ENCODE data around the gene LOXL3. TPM values are rescaled to one million over a fixed set of nuclear protein-coding genes. Genes with fewer than 3 reads are reported as not detected.
A peak's percentile ranks its signal among the peaks of the same experiment; 100 is the strongest.

The LOXL3 gene, protein sequence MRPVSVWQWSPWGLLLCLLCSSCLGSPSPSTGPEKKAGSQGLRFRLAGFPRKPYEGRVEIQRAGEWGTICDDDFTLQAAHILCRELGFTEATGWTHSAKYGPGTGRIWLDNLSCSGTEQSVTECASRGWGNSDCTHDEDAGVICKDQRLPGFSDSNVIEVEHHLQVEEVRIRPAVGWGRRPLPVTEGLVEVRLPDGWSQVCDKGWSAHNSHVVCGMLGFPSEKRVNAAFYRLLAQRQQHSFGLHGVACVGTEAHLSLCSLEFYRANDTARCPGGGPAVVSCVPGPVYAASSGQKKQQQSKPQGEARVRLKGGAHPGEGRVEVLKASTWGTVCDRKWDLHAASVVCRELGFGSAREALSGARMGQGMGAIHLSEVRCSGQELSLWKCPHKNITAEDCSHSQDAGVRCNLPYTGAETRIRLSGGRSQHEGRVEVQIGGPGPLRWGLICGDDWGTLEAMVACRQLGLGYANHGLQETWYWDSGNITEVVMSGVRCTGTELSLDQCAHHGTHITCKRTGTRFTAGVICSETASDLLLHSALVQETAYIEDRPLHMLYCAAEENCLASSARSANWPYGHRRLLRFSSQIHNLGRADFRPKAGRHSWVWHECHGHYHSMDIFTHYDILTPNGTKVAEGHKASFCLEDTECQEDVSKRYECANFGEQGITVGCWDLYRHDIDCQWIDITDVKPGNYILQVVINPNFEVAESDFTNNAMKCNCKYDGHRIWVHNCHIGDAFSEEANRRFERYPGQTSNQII
- 1 to 10 TPM in 2 of 4 donors, under 1 TPM in 2; 0.22 to 2.9 (median 1.3) TPM for polyA plus RNA-seq
- long read RNA-seq, donor 1, result 0 reads
- long read RNA-seq, donor 2, result 0 reads
- long read RNA-seq, donor 3, partial matches to known transcripts, result 0 of 1 reads
- long read RNA-seq, donor 3, other reads (novel, unspliced or antisense), result 0 of 1 reads
- long read RNA-seq, donor 4, result 0 reads
- long read RNA-seq, donor 5, result 0 reads
- long read RNA-seq, donor 6, result 0 reads
- long read RNA-seq, donor 7, result 0 reads
- long read RNA-seq, donor 8, partial matches to known transcripts, result 0 of 1 reads
- long read RNA-seq, donor 8, other reads (novel, unspliced or antisense), result 0 of 1 reads
- long read RNA-seq, donor 9, result 0 reads
- long read RNA-seq, donor 10, partial matches to known transcripts, result 19 of 23 reads
- long read RNA-seq, donor 10, other reads (novel, unspliced or antisense), result 0 of 23 reads

GRCh38 chr2:74553892-74554819 is at the start of gene LOXL3, which contains the start of gene DOK1:
Gene LOXL3 (minus strand): TSS chr2:74553942. CDS start chr2:74552634, 1,308 bp downstream.
Gene DOK1 (plus strand): TSS chr2:74554720. CDS start chr2:74554755, 35 bp downstream.
- DNase-seq (peak; percentile 79 to 86), FAIRE-seq (no peak)
- Histone ChIP-seq H3K36me3 (ENCODE audit: control insufficient read depth in 3 of 3, insufficient read depth in 2 of 3, low read depth in 1 of 3, low read length in 3 of 3) (peaks cover 0 to 13% (median 0%) of the 10 kb centered on the region in 3 donors), H3K9me3 (ENCODE audit: control insufficient read depth in 2 of 2, insufficient read depth in 1 of 2, low read depth in 1 of 2, low read length in 1 of 2) (no peaks in the 10 kb centered on the region), H3K27ac (ENCODE audit: low read depth in 1 of 3, low read length in 2 of 3) (peak within 1 kb of the TSS; percentile 27 to 79 (median 56)), H3K27me3 (ENCODE audit: control insufficient read depth in 3 of 3, insufficient read depth in 3 of 3, low read length in 3 of 3) (peaks cover 0 to 85% (median 3%) of the 10 kb centered on the region in 3 donors), H3K4me1 (ENCODE audit: control insufficient read depth in 3 of 3, insufficient read depth in 2 of 3, low read depth in 1 of 3, low read length in 2 of 3) (peaks cover 0 to 20% (median 3%) of the 10 kb centered on the region in 3 donors), H3K4me3 (ENCODE audit: low read depth in 1 of 3, low read length in 3 of 3) (peak within 1 kb of the TSS; percentile 53 to 71 (median 70))
- 1% methylated on average over 50 to 73 of the region's 73 CpGs for WGBS, 3 donors

DNA sequence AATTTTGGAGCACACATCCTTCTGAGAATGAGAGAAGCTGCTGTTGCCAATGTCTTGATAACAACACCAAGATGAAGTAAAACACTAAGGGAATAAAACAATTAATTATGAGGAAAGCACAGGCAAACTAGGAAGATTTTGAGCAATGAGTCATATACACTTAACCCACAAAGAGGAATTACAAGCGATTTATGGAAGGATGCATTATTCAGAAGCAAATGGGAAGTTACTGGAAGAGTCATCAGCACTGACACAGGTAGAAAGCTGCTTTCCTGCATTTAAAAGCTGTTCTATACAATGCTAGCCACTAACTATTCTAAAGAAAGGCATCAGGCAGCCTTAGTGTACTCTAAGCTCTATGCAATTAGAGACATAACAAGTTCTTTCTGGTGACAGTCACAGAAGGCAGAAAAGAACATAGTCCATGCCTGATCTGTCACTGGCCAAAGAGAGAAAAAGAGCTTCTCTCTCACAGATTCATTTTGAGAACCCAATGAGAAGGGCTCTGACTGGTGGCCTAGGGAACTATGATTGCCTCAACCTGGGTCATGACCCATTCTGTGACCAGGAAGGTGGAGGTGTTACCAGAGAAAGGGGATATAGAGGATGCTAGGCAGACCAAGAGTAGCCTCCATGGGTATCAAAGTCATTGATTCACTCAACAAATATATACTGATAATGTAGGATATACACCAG is 49.0 kb upstream of the LOXL3 start:
- 22 to 38% (median 28%) methylated on average over 1 of the region's 1 CpG for WGBS, 3 donors
- H3K4me3 ChIP-seq (ENCODE audit: low read depth in 1 of 3, low read length in 3 of 3), result no peak overlapping the region
- no peak overlapping the region for H3K27ac ChIP-seq (ENCODE audit: low read depth in 1 of 3, low read length in 2 of 3)
- no peak for DNase-seq
- no peaks in the 10 kb centered on the region for H3K4me1 ChIP-seq (ENCODE audit: control insufficient read depth in 3 of 3, insufficient read depth in 2 of 3, low read depth in 1 of 3, low read length in 2 of 3)
- peaks cover 0 to 10% (median 2%) of the 10 kb centered on the region in 3 donors for H3K27me3 ChIP-seq (ENCODE audit: control insufficient read depth in 3 of 3, insufficient read depth in 3 of 3, low read length in 3 of 3)
- FAIRE-seq, result no peak
- H3K9me3 ChIP-seq (ENCODE audit: control insufficient read depth in 2 of 2, insufficient read depth in 1 of 2, low read depth in 1 of 2, low read length in 1 of 2), result no peaks in the 10 kb centered on the region
- H3K36me3 ChIP-seq (ENCODE audit: control insufficient read depth in 3 of 3, insufficient read depth in 2 of 3, low read depth in 1 of 3, low read length in 3 of 3), result no peaks in the 10 kb centered on the region

GRCh38 chr2:74599676-74600075 is 45.9 kb upstream of the LOXL3 start:
- 53 to 57% (median 57%) methylated on average over 3 of the region's 3 CpGs for WGBS, 3 donors
- H3K4me1 ChIP-seq (ENCODE audit: control insufficient read depth in 3 of 3, insufficient read depth in 2 of 3, low read depth in 1 of 3, low read length in 2 of 3), result no peaks in the 10 kb centered on the region
- H3K27me3 ChIP-seq (ENCODE audit: control insufficient read depth in 3 of 3, insufficient read depth in 3 of 3, low read length in 3 of 3), result peaks cover 0 to 10% (median 2%) of the 10 kb centered on the region in 3 donors
- H3K4me3 ChIP-seq (ENCODE audit: low read depth in 1 of 3, low read length in 3 of 3), result no peak overlapping the region
- H3K9me3 ChIP-seq (ENCODE audit: control insufficient read depth in 2 of 2, insufficient read depth in 1 of 2, low read depth in 1 of 2, low read length in 1 of 2), result no peaks in the 10 kb centered on the region
- H3K36me3 ChIP-seq (ENCODE audit: control insufficient read depth in 3 of 3, insufficient read depth in 2 of 3, low read depth in 1 of 3, low read length in 3 of 3), result no peaks in the 10 kb centered on the region
- no peak for DNase-seq
- FAIRE-seq, result no peak
- H3K27ac ChIP-seq (ENCODE audit: low read depth in 1 of 3, low read length in 2 of 3), result no peak overlapping the region

- Histone ChIP-seq H3K36me3 (ENCODE audit: control insufficient read depth in 3 of 3, insufficient read depth in 2 of 3, low read depth in 1 of 3, low read length in 3 of 3) (no peaks in the 10 kb centered on the region), H3K9me3 (ENCODE audit: control insufficient read depth in 2 of 2, insufficient read depth in 1 of 2, low read depth in 1 of 2, low read length in 1 of 2) (no peaks in the 10 kb centered on the region), H3K4me3 (ENCODE audit: low read depth in 1 of 3, low read length in 3 of 3) (no peak overlapping the region), H3K27me3 (ENCODE audit: control insufficient read depth in 3 of 3, insufficient read depth in 3 of 3, low read length in 3 of 3) (peaks cover 0 to 7% (median 0%) of the 10 kb centered on the region in 3 donors), H3K4me1 (ENCODE audit: control insufficient read depth in 3 of 3, insufficient read depth in 2 of 3, low read depth in 1 of 3, low read length in 2 of 3) (no peaks in the 10 kb centered on the region), H3K27ac (ENCODE audit: low read depth in 1 of 3, low read length in 2 of 3) (no peak overlapping the region)
- 14 to 48% (median 46%) methylated on average over 1 of the region's 1 CpG for WGBS, 3 donors
- DNase-seq (peak in 1 of 2 donors; percentile 33), FAIRE-seq (no peak)
Measured at GRCh38 chr2:74597410-74597809, 43.7 kb upstream of the LOXL3 start.

DNA sequence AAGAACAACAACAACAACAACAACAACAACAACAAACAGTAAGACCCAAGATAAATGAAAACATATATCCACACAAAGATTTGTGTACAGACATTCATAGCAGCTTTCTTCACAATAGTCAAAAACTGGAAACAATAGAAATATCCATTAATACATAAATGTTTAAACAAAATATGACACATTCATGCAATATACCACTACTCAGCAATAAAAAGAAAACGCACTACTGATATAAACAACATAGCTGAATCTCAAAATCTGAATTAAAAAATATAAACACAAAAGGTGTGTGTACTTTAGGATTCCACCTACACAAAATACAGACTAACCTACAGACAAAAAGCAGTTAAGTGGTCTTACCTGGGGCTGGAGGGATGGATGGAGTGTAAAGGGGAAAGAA is 42.8 kb upstream of the LOXL3 start:
- Histone ChIP-seq H3K4me1 (ENCODE audit: control insufficient read depth in 3 of 3, insufficient read depth in 2 of 3, low read depth in 1 of 3, low read length in 2 of 3) (no peaks in the 10 kb centered on the region), H3K9me3 (ENCODE audit: control insufficient read depth in 2 of 2, insufficient read depth in 1 of 2, low read depth in 1 of 2, low read length in 1 of 2) (no peaks in the 10 kb centered on the region), H3K27me3 (ENCODE audit: control insufficient read depth in 3 of 3, insufficient read depth in 3 of 3, low read length in 3 of 3) (peaks cover 0 to 7% (median 0%) of the 10 kb centered on the region in 3 donors), H3K4me3 (ENCODE audit: low read depth in 1 of 3, low read length in 3 of 3) (no peak overlapping the region), H3K27ac (ENCODE audit: low read depth in 1 of 3, low read length in 2 of 3) (no peak overlapping the region), H3K36me3 (ENCODE audit: control insufficient read depth in 3 of 3, insufficient read depth in 2 of 3, low read depth in 1 of 3, low read length in 3 of 3) (no peaks in the 10 kb centered on the region)
- no peak for DNase-seq
- 39 to 67% (median 56%) methylated on average over 1 of the region's 1 CpG for WGBS, 3 donors
- FAIRE-seq, result no peak

GRCh38 chr2:74593826-74594772 is 40.4 kb upstream of the LOXL3 start:
- no peak for FAIRE-seq
- WGBS, 3 donors, result 55 to 71% (median 69%) methylated on average over 4 of the region's 4 CpGs
- Histone ChIP-seq H3K36me3 (ENCODE audit: control insufficient read depth in 3 of 3, insufficient read depth in 2 of 3, low read depth in 1 of 3, low read length in 3 of 3) (no peaks in the 10 kb centered on the region), H3K4me1 (ENCODE audit: control insufficient read depth in 3 of 3, insufficient read depth in 2 of 3, low read depth in 1 of 3, low read length in 2 of 3) (no peaks in the 10 kb centered on the region), H3K27me3 (ENCODE audit: control insufficient read depth in 3 of 3, insufficient read depth in 3 of 3, low read length in 3 of 3) (peaks cover 0 to 10% (median 0%) of the 10 kb centered on the region in 3 donors), H3K4me3 (ENCODE audit: low read depth in 1 of 3, low read length in 3 of 3) (no peak overlapping the region), H3K9me3 (ENCODE audit: control insufficient read depth in 2 of 2, insufficient read depth in 1 of 2, low read depth in 1 of 2, low read length in 1 of 2) (no peaks in the 10 kb centered on the region), H3K27ac (ENCODE audit: low read depth in 1 of 3, low read length in 2 of 3) (no peak overlapping the region)
- DNase-seq, result peak in 1 of 2 donors; percentile 32
